ENCODE data around the gene HAND2.

DNA sequence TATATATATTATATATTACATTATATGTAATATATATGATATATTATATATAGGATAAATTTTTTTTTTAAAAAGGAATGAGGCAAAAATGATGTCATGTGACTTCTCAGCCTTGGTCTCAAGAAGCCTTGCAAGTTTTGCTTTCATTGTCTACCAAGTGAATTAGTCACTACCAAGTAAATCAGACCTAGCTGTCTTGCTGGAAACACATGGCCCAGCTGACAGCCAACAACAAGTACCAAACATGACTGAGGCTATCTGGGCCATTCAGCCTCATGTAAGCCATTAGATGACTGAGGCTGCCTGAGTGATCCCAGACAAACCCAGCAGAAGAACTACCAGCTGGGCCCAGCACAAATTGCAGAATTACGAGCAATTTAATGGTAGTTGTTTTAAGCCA lies 44.9 kb downstream of the HAND2 start:
- TF ChIP-seq LEF1 (IDR thresholded peaks at IDR 0.05; ENCODE audit: borderline replicate concordance) (no peak), FOXA1 (IDR thresholded peaks at IDR 0.05) (no peak), ARNT (IDR thresholded peaks at IDR 0.05) (no peak), FOXM1 (IDR thresholded peaks at IDR 0.05; ENCODE audit: borderline replicate concordance) (no peak), SP1 (IDR thresholded peaks at IDR 0.05) (no peak), L3MBTL2 (conservative IDR thresholded peaks at IDR 0.05) (no peak), BHLHE40 (IDR thresholded peaks at IDR 0.05; ENCODE audit: borderline replicate concordance) (no peak), FOXK2 (IDR thresholded peaks at IDR 0.05) (no peak), ELF4 (IDR thresholded peaks at IDR 0.05) (no peak), TARDBP (IDR thresholded peaks at IDR 0.05) (no peak), SUZ12 (IDR thresholded peaks at IDR 0.05) (no peak), CTBP1 (IDR thresholded peaks at IDR 0.05; ENCODE audit: borderline replicate concordance) (no peak), ZNF384 (IDR thresholded peaks at IDR 0.05) (no peak)
